NB4 (cell line): ENCODE measurements around the gene NDST1.

Experiments used
- DNase-seq: peaks from one replicate; pipeline ENCODE4 v3.0.0; 2010; ENCODE audit warnings: low read depth
- H3K4me3 ChIP-seq: one replicate; pipeline ENCODE4 v1.5.1; 2011; ENCODE audit warnings: mild to moderate bottlenecking, low read depth, low read length, moderate library complexity
- MYC ChIP-seq: IDR thresholded peaks from 2 replicates; pipeline ENCODE4 v1.6.1; 2011; ENCODE audit warnings: low read depth, low read length
- POLR2A ChIP-seq: IDR thresholded peaks from 2 replicates; pipeline ENCODE4 v1.6.1; 2011; ENCODE audit warnings: mild to moderate bottlenecking; ENCODE audit not compliant: insufficient read length; ENCODE audit errors: extremely low read depth
- TF ChIP-seq, protein P1 (sequence below): IDR thresholded peaks from one replicate; pipeline ENCODE4 v1.5.1; 2012; ENCODE audit warnings: low read depth, low read length
- TF ChIP-seq, protein P2 (sequence below): IDR thresholded peaks from 2 replicates; pipeline ENCODE4 v1.6.1; 2011; ENCODE audit warnings: low read depth, low read length

Gene NDST1

DNA sequence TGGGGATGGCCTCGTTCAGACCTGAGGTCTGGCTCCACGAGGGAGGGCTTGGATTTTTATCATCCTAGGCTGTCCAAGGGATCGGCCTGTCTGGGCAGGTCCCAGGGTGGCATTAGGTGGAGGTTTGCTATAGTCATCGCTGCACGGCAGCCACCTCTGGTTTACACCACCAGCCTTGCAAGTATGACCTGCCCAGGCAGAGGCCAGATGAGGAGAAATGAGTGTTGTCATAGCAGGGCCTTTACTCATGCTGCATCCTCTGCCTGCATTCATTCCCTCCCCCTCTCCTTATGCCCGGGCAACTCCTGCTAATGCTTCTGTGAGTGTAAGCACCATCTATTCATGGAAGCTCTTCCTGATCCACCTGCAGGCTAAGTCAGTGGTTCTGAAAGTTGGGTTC lies 15.3 kb upstream of the NDST1 start:
- TF ChIP-seq, protein P1, sequence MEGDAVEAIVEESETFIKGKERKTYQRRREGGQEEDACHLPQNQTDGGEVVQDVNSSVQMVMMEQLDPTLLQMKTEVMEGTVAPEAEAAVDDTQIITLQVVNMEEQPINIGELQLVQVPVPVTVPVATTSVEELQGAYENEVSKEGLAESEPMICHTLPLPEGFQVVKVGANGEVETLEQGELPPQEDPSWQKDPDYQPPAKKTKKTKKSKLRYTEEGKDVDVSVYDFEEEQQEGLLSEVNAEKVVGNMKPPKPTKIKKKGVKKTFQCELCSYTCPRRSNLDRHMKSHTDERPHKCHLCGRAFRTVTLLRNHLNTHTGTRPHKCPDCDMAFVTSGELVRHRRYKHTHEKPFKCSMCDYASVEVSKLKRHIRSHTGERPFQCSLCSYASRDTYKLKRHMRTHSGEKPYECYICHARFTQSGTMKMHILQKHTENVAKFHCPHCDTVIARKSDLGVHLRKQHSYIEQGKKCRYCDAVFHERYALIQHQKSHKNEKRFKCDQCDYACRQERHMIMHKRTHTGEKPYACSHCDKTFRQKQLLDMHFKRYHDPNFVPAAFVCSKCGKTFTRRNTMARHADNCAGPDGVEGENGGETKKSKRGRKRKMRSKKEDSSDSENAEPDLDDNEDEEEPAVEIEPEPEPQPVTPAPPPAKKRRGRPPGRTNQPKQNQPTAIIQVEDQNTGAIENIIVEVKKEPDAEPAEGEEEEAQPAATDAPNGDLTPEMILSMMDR = no peak
- TF ChIP-seq POLR2A = no peak
- no peak for TF ChIP-seq MYC
- TF ChIP-seq, protein P2, sequence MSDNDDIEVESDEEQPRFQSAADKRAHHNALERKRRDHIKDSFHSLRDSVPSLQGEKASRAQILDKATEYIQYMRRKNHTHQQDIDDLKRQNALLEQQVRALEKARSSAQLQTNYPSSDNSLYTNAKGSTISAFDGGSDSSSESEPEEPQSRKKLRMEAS = no peak
- no peak overlapping the region for H3K4me3 ChIP-seq
- DNase-seq = no peak

DNA sequence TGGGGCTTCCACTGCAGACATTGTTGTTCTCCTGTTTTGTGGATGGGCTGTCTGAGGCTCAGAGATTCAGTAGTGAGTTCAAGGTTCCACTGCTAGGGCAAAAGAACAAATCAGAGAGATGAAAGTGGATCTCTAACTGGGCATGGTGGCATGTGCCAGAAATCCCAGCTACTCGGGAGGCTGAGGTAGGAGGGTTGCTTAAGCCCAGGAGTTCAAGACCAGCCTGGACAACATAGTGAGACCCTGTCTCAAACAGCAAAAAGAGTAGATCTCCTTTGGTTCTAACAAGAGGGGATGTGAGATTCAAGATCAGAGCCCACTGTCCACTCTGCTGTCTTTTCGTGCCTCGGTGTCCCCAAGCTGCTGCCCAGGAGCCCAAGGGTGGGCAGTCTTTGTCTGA lies 11.8 kb upstream of the NDST1 start:
- TF ChIP-seq, protein P1 = no peak
- TF ChIP-seq, protein P2 = no peak
- no peak for TF ChIP-seq MYC

DNA sequence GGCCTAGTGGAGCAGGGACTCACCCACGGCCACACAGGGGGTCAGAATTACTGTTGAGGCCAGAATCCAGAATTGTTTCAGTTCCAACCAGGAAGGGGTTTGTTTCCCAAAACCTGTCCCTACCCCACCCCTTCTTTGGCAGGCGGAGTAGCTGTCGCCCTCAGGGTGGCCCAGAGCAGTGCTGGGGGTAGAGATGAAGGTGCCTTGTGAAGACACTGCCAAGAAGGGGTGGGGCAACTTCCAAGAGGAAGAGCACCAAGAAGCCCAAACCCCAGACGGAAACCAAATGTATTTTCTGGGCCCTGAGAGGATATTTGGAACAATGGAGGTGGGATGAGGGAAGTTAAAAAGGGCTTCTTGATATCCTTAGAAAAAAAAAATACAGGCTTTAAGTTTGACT lies 11.4 kb upstream of the NDST1 start:
- TF ChIP-seq, protein P1 = no peak
- TF ChIP-seq POLR2A (no peak), MYC (no peak)
- TF ChIP-seq, protein P2 = no peak

More for the DNA sequence above, 11.8 kb upstream of the NDST1 start:
- no peak for DNase-seq
- H3K4me3 ChIP-seq = no peak overlapping the region

DNA sequence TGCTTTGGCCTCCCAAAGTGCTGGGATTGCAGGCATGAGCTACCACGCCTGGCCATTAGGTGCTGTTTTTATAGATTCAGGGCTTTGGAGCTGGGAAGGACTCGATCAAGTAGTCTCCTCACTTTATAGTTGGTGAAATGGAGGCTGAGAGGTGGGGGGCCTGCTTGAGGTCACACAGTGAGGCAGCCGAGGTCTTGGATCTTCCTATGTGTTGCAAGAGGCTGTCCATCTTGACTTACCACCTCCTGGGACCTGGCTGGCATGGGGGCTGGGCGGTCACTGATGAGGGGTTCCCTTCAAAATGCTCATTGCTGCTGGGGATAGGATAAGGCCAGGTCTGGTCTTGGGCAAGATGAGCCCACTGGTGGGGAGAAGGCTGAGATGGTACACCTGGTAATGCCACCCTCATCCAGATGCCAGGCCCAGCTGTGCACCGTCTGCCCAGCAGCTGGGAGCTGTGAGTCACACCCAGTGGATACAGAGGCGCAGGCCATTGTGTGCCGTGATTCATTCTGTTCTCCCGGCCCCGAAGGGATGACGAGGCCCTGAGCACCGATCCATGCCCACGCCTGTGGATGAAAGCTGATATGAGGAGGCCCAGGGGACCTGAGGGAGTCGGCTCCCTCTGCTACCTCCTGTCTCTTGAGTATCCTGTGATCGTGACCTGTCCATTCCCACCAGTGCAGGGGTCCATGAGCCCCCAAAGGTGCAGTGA lies 10.5 kb upstream of the NDST1 start:
- TF ChIP-seq MYC (no peak), POLR2A (no peak)
- TF ChIP-seq, protein P1 = no peak
- TF ChIP-seq, protein P2 = no peak
- no peak overlapping the region for H3K4me3 ChIP-seq
- no peak for DNase-seq

More for the DNA sequence above, 11.4 kb upstream of the NDST1 start:
- no peak for DNase-seq
- H3K4me3 ChIP-seq = no peak overlapping the region

- no peak for DNase-seq
- TF ChIP-seq, protein P2 = no peak
- TF ChIP-seq POLR2A (no peak), MYC (no peak)
- TF ChIP-seq, protein P1 = no peak
- no peak overlapping the region for H3K4me3 ChIP-seq
Observed at GRCh38 chr5:150497989-150498317, 10.0 kb upstream of the NDST1 start.

- H3K4me3 ChIP-seq = no peak overlapping the region
- DNase-seq = no peak
- TF ChIP-seq MYC (no peak), POLR2A (no peak)
- TF ChIP-seq, protein P2 = no peak
- TF ChIP-seq, protein P1 = no peak
Observed at GRCh38 chr5:150498501-150498900, 9.4 kb upstream of the NDST1 start.
